Measurements from ENCODE around the gene OR4F6. TPM values are rescaled to one million over a fixed set of nuclear protein-coding genes. Genes with fewer than 3 reads are reported as not detected.
"Not testable (repeated sequence)": the region's sequence is repeated elsewhere in the genome, so short reads cannot be mapped to it uniquely, and the experiment has no call there.

OR4F6 gene
- not detected for total RNA-seq

- no peak within 1 kb of the TSS for H3K27ac ChIP-seq
- no peak within 1 kb of the TSS for H3K4me3 ChIP-seq
- intact Hi-C loops (cut with DNase I) = no loop called here
- no peaks in the 10 kb centered on the region for H3K9me3 ChIP-seq
- H3K4me1 ChIP-seq = no peaks in the 10 kb centered on the region
- TF ChIP-seq POLR2AphosphoS5 (IDR thresholded peaks at IDR 0.05; ENCODE audit: insufficient read depth in 1 of 2, low read depth in 1 of 2) (no peak), CTCF (IDR thresholded peaks at IDR 0.05) (no peak), POLR2A (IDR thresholded peaks at IDR 0.05) (no peak)
- H3K36me3 ChIP-seq = no peaks in the 10 kb centered on the region
- DNase-seq (ENCODE audit: extremely low spot score in 2 of 2) = no peak
- H3K27me3 ChIP-seq = no peaks in the 10 kb centered on the region
Observed at GRCh38 chr15:101803209-101803608, at the start of gene OR4F6. OR4F6 (plus strand) TSS chr15:101803509; CDS start chr15:101805720, 2,211 bp downstream.

GRCh38 chr15:101764669-101765339, 38.5 kb upstream of the OR4F6 start:
- intact Hi-C loops (cut with DNase I) = not testable (repeated sequence)

GRCh38 chr15:101765340-101765671, 38.0 kb upstream of the OR4F6 start:
- H3K36me3 ChIP-seq; H3K27ac ChIP-seq; intact Hi-C loops (cut with DNase I); H3K27me3 ChIP-seq; H3K4me3 ChIP-seq; H3K9me3 ChIP-seq; DNase-seq (ENCODE audit: extremely low spot score in 2 of 2); H3K4me1 ChIP-seq: not testable (repeated sequence)

More at GRCh38 chr15:101764669-101765339, 38.5 kb upstream of the OR4F6 start:
- not testable (repeated sequence) for H3K36me3 ChIP-seq; DNase-seq (ENCODE audit: extremely low spot score in 2 of 2); H3K27ac ChIP-seq; H3K27me3 ChIP-seq; H3K4me3 ChIP-seq; H3K4me1 ChIP-seq; H3K9me3 ChIP-seq

GRCh38 chr15:101765772-101766456, 37.4 kb upstream of the OR4F6 start:
- intact Hi-C loops (cut with DNase I) = no loop called here
- DNase-seq (ENCODE audit: extremely low spot score in 2 of 2) = no peak
- H3K27me3 ChIP-seq = no peaks in the 10 kb centered on the region
- TF ChIP-seq POLR2AphosphoS5 (IDR thresholded peaks at IDR 0.05; ENCODE audit: insufficient read depth in 1 of 2, low read depth in 1 of 2) (no peak), CTCF (IDR thresholded peaks at IDR 0.05) (no peak), POLR2A (IDR thresholded peaks at IDR 0.05) (no peak)
- no peaks in the 10 kb centered on the region for H3K9me3 ChIP-seq
- no peak overlapping the region for H3K4me3 ChIP-seq
- no peaks in the 10 kb centered on the region for H3K36me3 ChIP-seq
- no peaks in the 10 kb centered on the region for H3K4me1 ChIP-seq
- H3K27ac ChIP-seq = no peak overlapping the region

GRCh38 chr15:101767083-101767640, 36.1 kb upstream of the OR4F6 start:
- H3K9me3 ChIP-seq; H3K27ac ChIP-seq; DNase-seq (ENCODE audit: extremely low spot score in 2 of 2); intact Hi-C loops (cut with DNase I); H3K4me1 ChIP-seq; H3K27me3 ChIP-seq; H3K36me3 ChIP-seq; H3K4me3 ChIP-seq: not testable (repeated sequence)

- no peak overlapping the region for H3K27ac ChIP-seq
- no peaks in the 10 kb centered on the region for H3K4me1 ChIP-seq
- intact Hi-C loops (cut with DNase I) = no loop called here
- H3K27me3 ChIP-seq = no peaks in the 10 kb centered on the region
- no peaks in the 10 kb centered on the region for H3K36me3 ChIP-seq
- no peaks in the 10 kb centered on the region for H3K9me3 ChIP-seq
- H3K4me3 ChIP-seq = no peak overlapping the region
- DNase-seq (ENCODE audit: extremely low spot score in 2 of 2) = no peak
- TF ChIP-seq CTCF (IDR thresholded peaks at IDR 0.05) = no peak
- TF ChIP-seq POLR2A (IDR thresholded peaks at IDR 0.05) = no peak
- no peak for TF ChIP-seq POLR2AphosphoS5 (IDR thresholded peaks at IDR 0.05; ENCODE audit: insufficient read depth in 1 of 2, low read depth in 1 of 2)
Observed at GRCh38 chr15:101772921-101773320, 30.4 kb upstream of the OR4F6 start.
